ENCODE measurements around the gene RSL1D1.
"Not testable (repeated sequence)": the region's sequence is repeated elsewhere in the genome, so short reads cannot be mapped to it uniquely, and the experiment has no call there.

RSL1D1 gene

DNA sequence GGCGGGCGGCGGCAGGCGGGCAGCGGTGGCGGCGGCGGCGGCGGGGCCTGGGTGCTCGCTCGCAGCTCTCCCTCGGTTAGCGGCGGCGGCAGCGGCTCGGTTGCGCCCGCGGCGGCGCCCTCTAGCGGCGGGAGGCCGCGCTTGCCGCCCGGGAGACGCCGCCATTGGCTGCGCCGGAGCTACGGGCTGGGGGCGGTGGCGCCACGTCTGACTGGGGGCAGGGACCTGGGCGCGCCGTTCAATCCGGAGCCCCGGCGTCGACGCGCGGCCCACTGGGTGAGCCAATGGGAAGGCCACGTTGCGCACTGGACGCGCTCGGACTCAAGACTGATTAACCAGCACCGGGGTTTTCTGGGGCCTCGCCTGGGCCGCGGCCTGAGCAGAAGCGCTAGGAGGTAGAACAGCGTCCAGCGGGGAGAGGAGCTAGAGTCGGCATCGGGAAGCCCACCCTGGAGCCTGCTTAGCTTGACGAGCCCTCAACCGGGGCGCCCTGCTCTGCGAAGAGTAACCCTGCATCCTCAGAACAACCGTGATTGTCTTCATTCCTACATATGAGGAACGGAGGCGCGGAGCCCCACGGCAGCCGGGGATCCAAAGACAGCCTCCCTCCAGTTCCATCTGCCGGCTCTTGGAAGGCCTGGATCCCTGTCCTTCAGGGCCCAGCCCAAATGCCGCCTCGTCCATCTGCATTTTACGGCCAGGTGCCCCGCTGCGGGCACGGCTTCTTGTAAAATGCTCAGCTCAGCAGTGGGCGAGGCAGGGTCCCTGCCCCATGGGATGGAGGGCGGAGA lies 54.0 kb downstream of the RSL1D1 start, which contains the start of gene ZC3H7A:
Gene ZC3H7A, minus strand, starts transcription at position 93 of the 791 bp plus-strand sequence. CDS start 14,904 bp downstream, outside the sequence.
- peak; percentile 88 to 96 for DNase-seq

DNA sequence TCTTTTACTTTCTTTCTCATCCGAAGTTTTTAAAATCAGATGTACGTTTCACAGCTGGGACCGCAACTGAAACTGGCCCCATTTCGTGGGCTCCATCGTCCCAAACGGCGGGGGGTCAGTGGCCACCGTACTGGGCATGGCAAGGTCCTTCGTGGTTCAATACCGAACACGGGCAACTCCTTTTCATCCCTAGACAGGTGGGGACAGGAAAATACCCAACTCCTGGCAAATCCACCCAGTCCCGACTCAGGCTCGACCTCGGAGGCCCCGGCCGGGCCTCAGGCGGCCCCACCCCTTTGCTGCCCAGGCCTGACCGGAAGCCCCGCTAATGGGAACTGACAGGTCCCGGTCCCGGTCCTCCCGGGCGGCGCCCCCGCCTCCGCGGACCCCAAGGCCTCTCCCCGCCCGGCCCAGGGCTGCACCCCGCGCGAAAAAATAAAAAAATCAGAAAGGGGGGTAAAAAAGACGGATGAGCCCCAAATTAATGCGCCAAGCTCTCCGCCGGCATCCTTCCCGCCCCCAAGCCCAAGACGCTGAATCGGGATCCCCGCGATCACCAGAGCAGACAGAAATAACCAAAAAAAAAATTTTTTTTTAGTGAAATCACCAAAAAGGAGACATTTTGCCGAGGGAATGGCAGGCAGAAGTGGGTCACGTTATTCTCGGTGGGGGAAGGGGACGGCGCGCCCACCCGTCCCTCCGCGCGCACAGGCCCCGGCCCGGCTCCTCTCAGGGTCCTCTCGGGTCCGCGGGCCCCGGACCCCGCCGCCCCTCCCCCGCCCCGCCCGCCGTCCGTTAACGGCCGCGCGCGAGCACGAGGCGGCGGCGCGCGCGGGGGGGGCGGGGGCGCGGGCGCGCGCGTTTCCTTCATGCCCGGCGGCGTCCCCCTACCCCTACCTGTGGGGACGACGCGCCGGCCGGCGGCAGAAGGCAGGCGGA lies 54.8 kb downstream of the RSL1D1 start:
- DNase-seq, result no peak

DNA sequence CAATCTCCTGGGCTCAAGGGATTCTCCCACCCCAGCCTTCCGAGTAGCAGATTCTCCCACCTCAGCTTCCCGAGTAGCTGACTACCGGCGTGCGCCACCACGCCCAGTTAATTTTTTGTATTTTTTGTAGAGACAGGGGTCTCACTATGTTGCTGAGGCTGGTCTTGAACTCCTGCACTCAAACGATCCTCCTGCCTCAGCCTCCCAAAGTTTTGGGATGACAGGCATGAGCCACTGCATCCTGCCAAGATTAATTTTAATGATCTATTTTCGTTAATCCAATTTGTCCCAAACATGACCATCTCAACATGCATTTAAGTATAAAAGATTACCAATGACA lies 55.5 kb downstream of the RSL1D1 start:
- DNase-seq, result no peak

DNA sequence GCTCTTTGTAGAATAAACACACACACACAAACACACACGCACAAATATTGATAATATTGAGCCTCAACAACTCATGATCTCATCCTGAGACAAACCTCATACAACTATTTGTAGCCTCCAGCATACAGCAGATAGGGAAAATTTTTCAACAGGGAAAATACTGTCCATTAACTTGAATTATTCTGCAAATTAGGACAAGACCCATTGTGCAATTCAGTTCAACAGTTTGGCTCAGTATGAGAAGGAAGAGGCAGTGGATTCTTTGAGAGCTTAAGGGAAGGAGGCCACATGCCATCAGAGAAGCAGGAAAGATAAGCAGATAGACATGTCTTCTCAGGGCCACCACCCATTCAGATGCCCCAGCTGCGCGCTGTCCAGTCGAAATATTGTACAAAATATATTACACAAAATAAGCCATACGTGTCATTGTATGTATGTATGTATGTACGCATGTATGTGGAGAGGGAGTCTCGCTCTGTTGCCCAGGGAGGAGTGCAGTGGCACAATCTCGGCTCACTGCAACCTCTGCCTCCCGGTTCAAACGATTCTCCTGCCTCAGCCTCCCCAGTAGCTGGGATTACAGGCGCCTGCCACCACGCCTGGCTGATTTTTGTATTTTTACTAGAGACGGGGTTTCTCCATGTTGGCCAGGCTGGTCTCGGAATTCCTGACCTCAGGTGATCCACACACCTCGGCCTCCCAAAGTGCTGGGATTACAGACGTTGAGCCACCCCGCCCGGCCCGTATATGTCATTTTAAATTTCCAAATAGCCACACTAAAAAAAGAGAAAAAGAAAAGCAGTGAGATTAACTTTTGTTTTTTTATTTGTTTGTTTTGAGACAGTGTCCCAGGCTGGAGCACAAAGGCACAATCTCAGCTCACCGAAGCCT lies 56.1 kb downstream of the RSL1D1 start:
- DNase-seq, result no peak

DNA sequence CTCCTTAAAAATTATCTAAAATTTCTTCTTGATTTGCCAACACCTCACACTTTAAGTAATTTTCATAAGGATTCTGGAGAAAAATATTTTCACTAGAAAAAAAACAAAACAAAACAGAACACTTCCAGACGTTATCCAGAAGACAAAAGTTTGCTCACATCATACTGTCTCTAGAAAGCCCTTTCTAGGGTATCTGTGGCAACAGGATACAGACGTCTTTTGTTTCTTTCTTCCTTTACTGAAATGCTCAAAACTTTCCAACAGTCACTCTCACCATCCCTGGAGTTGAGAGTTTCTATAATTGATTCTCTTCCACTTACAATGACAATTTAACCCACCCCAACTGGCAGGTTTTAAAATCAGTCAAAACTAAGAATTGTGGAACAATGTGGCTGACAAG lies 56.9 kb downstream of the RSL1D1 start:
- DNase-seq, result no peak

DNA sequence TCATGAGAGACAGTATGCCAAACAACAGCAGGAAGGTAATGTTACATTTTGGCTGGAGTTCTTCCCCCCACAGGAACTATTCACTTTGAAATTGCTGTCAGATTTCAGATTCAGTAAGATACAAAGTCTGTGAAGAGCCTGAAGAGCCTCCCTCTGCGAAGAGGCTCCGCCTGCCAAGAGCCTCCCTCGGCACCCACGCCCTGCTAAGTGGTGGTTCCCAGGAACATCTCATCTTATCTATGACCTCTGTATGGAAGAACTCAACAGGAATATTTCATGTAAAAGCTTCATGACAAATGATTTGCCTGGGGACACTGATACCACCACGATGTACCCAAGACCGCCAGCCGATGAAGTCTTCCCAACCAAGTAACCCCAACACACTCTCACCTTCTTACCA lies 57.5 kb downstream of the RSL1D1 start:
- peak in 1 of 2 experiments; percentile 30 for DNase-seq

DNA sequence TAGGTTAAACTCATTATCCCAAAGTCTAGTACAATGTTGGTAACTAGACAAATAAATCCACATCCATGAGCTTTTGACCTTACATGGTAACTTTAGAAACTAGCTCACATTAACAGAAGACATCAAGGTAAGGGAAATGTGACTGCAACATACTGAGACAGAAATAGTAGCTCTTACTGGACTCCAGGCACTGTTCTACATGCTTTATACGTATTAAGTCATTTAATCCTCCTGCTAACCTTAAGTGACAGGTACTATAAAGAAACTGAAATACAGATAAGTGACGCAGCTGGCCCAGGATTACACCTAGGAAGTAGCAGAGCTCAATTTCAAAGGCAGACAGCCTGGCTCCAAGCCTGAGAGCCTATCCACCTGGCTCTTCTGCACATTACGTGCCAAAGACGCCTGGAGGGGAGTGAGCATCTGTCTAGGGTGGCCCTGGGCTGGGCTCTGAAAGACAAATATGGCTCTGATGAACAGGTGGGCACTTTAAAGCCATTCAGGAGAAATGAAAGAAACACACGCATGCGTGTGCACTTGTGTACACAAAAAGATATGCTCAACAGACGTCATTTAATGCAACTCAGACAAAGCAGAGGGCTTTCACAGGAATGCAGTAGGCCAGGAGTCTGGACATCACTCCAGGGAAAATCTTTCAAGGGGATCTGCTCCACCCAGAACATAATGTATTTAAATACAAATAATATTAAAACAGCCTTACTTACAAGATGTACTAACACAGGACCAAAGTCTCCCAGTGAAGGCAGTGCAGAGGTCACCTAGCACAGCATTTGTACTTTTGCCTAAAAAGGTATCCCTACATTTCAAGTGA lies 58.7 kb downstream of the RSL1D1 start:
- peak in 1 of 2 experiments; percentile 29 for DNase-seq

DNA sequence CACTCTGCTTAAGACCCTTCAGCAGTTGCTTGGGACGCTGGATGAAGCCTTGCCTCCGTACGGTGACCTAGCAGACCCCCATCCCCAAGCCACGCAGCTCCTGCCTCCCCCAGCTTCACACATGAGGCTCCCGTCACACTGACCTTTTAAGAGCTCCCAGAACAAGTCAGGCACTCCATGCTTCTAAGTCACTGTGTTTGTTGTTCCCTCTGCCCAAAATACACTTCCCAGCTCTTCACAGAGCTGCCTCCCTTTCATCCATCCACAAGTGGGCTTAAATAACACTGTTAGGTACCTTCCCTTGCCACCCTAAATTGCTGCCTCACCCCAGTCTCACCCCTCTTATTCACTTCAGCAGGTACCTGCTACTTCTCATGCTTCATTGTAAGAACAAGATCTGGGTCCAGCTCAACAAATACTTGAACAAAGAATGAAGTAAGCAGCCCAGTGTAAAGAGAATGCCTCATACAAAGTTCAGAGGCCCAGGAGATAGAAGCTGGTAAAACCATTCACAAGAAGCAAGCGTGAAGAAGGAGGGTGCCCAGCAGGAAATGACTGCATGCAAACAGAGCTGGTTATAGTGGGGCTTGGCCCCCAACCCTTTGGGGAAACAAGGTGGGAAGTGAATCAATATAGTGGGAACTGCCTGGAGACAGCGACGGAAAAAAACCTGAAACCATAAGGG lies 60.1 kb downstream of the RSL1D1 start:
- no peak for DNase-seq

DNA sequence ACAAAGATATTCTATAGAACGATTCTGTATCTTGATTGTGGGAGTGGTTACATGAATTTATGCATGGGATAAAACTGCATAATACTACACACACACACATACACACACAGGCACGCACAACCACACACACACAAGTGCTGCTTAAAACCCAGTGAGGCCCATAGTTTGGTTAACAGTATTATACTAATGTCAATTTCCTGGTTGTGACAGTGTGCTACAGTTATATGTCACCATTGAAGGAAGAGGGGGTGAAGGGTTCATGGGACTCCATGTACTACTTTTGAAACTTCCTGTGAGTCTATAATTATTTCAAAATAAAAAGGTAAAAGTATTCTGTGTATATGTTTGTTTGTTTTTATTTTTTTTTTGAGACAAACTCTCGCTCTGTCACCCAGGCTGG lies 62.4 kb downstream of the RSL1D1 start:
- no peak for DNase-seq

DNA sequence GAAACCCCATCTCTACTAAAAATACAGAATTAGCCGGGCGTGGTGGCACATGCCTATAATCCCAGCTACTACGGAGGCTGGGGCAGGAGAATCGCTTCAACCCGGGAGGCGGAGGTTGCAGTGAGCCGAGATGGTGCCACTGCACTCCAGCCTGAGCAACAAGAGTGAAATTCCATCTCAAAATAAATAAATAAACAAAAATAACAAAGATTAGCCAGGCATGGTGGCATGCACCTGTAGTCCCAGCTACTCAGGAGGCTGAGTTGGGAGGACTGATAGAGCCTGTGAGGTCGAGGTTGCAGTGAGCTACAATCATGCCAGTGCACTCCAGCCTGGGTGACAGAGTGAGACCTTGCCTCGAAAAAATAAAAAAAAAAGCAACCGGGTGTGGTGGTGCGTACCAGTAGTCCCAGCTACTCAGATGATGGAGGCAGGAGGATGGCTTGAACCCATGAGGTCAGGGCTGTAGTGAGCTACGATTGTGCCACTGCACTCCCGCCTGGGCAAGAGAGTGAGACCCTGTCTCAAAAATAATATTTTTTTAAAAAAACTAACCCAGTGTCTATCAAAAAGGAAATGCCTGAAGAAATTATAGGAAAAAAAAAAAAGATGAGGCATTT lies 66.3 kb downstream of the RSL1D1 start:
- DNase-seq, result not testable (repeated sequence)

DNA sequence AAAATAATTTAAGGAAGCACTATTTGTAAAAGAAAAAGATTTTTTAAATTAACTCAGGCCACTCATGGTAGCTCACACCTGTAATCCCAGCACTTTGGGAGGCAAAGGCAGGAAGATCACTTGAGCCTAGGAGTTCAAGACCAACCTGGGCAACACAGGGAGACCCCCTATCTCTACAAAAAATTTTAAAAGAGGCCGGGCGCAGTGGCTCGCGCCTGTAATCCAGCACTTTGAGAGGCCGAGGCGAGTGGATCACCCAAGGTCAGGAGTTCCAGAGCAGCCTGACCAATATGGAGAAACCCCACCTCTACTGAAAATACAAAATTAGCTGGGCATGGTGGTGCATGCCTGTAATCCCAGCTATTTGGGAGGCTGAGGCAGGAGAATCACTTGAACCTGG lies 67.0 kb downstream of the RSL1D1 start:
- not testable (repeated sequence) for DNase-seq

DNA sequence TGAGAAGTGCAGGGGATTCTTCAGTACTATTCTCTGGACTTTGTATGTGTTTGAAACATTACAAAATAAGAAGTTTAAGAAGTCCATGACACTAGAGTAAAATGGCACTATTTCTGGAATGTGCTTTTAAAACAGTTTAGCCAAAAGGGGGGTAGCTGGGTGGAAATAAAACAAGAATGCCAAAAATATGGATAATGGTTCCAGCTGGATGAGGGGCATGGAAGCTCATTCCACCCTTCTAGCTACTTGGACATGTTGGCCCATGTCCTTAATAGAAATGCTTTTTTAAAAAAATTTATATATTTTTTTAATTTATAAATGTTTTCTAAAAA lies 67.3 kb downstream of the RSL1D1 start:
- DNase-seq, result no peak
